Stimulated activated CD8-positive, alpha-beta memory T cell treated with anti-CD3 and anti-CD28 coated beads, Interleukin-12 subunit alpha, Interleukin-12 subunit beta, amount 100 ng/mL, for 24 hours (primary cell): Measurements from ENCODE around the gene RABEPK.
A peak's percentile ranks its signal among the peaks of the same experiment; 100 is the strongest.
"Not testable (repeated sequence)": the region's sequence is repeated elsewhere in the genome, so short reads cannot be mapped to it uniquely, and the experiment has no call there.

Source experiments
- DNase-seq: peaks from one replicate; pipeline ENCODE4 v3.0.0-alpha.2; 2020; ENCODE audit errors: extremely low read depth

RABEPK gene

DNA sequence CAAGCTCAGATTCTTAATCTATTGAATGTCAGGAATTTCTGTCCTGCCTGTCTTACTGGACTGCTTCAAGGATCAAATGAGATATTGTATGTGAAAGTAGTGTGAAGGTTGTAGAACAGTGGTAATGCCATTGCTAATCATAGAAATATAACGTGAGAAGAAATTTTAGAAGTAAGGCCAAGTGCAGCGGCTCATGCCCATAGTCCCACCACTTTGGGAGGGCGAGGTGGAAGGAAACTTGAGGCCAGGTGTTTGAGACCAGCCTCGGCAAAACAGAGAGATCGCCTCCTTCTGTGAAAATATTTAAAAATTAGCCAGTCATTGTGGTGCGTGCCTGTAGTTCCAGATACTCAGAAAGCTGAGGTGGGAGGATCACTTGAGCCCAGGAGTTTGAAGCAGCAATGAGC lies 45.9 kb downstream of the RABEPK start:
- no peak for DNase-seq

DNA sequence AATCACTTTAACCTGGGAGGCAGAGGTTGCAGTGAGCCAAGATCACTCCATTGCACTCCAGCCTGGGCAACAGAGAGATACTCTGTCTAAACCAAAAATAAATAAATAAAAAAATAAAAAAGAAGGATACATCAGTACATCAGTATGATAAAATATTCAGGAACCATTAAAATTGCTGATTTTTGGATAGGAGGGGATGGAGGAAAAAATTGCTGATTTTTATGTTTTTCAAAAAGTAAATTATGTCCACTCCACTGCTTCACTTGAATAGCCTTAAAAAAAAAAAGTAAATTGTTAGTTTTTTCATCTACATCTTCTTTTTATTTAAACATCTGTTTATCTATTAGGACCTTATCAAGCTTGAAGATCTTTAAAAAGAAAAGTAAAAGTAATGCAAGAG lies 53.9 kb downstream of the RABEPK start:
- DNase-seq = no peak

DNA sequence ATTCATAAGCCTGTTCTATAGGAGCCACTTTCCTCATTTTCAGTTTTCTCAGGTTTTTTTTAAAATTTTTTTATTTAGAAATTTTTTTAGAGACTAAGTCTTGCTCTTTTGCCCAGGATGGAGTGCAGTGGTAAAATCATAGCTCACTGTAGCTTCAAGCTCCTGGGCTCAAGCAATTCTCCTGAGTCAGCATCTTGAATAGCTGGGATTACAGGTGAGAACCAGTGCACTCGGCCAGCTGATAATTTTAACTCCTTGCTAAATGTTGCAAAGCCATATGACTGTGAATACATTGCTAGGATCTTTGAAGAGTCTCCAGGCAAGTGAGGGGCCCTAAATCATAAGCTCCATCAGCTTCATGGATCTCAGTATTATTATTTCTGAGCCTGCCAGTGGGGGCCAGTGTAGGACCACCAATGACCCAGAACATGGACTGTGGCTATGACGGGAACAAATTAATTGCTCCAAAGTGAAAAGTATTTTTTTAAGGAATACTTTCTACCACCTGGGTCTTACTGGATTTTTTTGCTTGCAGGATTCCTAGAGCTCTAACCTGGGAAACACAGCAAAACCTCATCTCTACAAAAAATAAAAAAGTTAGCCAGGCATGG lies 55.5 kb downstream of the RABEPK start:
- no peak for DNase-seq

DNA sequence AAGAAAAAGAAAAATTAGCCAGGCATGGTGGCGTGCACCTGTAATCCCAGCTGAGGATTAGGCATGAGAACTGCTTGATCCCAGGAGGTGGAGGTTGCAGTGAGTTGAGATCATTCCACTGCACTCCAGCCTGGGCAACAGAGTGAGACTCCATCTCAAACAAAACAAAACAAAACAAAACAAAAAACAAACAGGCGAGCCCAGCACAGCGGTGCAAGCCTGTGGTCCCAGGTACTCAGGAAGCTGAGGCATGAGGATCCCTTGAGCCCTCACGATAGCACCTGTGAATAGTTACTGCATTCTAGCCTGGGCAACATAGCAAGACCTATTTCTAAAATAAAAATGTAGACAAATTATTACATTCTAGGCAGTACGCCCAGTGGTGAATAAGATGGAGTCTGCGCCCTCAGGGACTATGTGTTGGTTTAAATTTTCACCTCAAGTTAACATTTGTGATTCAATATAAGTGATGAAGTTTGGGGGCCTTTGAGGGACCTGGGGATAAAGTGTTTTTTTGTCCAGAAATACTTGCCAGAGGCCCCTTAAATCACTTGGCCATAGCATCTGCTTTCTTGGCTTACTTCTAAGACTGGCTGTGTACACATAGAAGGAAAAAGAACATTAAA lies 57.9 kb downstream of the RABEPK start:
- no peak for DNase-seq

DNA sequence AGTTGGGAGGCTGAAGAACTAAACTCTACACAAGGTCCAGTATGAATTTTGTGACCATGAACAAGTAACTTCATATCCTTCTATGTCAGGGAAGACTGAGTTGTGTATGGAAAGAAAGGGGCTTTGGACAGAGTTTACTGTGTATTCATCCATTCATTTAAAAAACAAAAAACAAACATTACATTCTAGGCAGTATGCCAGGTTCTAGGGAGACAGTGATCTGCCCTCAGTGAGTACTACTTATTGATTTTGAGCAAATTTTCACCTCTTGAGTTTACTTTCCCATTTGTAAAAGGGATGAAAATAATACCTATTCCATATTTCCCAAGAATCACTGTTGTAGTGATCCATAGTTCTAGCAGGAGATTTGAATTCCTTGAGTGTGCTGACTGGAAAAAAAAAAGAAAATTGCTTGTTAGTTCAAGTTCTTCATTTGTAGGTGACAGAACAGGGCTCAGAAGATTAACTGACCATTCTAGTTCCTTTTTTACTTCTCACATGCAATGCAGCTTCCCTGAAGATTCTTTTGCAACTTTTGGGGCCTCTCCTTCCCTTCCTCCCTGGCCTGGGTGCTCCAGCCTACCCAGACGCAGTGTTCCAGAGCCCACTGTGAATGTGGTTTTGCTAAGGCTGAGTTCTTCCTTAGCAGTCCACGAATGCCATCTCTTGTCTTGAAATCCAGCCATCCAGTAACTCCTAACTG lies 58.6 kb downstream of the RABEPK start:
- no peak for DNase-seq

DNA sequence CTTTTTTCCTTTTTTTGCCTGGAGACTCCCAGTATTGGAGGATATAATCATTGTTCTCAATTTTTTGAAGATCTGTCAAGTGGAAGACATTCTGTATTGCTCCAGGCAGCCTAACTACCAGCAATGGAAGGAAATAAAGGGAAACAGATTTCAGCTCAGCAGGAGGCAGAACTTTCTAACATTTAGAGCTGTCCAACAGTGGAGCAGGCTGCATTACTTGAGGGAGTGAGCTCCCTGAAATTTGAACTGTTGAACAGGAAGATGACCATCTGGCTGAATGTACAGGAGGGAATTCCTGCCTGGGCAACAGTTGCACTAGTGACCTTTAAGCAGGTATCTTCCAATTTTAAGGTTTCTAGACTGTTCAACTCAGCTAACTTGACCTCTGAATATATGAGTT lies 60.2 kb downstream of the RABEPK start:
- no peak for DNase-seq

DNA sequence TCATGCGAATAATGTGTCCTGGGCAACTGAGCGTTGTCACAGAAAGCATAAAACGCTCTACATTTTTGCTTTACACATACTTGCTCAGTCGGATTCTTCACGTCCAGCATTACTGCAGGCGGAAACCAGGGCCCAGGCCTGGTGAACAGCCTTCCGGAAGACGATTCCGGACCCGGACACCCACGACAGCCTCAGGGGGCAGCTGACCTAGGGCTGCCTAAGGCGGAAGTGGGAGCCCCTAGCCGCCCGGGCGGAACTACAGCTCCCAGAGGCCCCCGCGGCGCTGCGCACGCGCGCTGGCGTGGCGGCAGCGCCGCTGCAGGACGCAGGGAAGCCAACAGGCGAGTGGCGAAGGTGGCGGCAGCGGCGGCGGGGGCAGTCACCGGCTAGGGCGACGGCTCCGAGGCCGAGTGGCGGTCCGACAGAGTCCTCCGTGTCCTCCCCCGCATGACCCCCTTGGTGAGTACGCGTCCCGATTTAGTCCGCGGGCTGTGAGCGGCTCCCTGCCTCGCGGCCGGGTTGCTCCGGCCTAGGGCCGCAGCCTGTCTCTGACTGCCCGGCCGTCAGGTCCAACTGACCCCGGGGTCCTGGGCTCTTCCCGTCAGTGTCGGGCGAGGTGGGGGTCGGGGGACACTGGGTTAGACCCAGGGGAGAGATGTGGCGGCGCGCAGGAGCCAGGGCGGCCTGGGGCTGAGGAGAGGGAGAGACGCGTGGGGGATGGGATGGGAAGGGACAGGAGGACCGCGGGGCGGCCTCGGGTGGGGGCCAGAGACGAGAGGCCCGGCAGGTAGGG lies 61.4 kb downstream of the RABEPK start, which contains the start of gene GAPVD1:
GAPVD1 (plus strand) TSS at position 326 of the 793 bp plus-strand sequence. CDS start 37,096 bp downstream, outside the sequence.
- DNase-seq = peak; percentile 72

DNA sequence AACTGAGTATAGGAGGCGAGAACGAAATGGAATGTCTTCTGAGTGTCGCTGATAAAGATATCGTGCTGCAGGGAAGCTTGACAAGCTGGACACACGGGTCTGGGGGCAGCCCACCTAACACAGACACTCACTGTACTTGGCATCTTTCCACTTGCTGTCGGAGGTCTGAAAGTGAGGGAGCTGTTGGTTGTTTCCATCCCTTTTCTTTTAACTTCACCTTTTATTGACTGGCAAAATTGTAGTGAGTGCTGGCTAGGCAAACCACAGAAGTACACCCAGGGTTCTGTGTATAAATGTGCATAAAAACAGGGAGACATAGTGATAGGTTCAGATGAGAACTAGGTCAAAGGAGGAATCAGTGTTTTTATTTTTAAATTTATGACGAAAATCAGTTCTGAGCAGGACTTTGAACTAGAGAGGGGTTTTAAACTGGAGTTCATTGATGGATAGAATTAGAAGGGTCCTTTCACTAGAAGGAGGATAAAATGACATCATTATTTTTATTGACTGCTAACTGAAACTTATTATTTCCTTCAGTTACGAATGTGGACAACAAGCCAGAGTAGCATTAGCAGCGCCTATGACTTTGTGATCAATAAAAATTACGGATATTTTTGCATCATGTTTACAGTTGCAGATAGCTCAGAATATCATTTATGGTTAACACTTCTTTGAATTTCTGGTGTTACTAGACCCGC lies 62.1 kb downstream of the RABEPK start:
- no peak for DNase-seq

DNA sequence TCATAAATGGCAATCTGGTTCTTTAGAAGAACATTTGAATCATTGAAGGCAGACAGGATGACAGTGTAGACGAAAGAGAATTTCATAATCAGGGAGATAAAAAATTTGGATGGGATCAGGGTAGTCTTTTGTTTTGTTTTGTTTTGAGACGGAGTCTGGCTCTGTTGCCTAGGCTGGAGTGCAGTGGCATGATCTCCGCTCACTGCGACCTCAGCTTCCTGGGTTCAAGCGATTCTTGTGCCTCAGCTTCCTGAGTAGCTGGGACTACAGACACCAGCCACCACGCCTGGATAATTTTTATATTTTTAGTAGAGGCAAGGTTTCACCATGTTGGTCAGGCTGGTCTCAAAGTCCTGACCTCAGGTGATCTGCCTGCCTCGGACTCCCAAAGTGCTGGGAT lies 63.7 kb downstream of the RABEPK start:
- DNase-seq = not testable (repeated sequence)

DNA sequence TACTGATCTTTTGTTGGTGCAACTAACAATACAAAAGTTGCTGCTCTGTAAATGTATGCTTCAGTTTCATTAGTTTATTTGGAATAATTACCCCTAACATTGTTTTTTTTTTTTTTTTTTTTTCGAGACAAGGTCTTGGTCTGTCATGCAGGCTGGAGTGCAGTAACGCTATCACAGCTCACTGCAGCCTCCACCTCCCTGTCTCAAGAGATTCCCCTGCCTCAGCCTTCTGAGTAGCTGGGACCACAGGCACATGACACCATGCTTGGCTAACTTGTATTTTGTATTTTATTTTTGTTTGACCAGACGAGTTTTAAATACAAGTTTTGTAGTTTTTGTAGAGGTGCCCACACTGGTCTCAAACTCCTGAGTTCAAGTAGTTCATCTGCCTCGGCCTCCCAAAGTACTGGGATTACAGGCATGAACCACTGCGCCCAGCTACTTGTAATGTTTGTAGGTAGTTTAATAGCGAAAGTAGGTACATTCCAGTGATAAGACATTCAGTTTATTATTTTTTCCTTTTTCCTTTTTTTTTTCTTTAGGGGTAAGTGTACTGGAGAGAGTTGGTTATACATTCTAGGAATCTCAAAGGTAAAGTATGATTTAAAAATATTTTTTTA lies 68.2 kb downstream of the RABEPK start:
- no peak for DNase-seq

DNA sequence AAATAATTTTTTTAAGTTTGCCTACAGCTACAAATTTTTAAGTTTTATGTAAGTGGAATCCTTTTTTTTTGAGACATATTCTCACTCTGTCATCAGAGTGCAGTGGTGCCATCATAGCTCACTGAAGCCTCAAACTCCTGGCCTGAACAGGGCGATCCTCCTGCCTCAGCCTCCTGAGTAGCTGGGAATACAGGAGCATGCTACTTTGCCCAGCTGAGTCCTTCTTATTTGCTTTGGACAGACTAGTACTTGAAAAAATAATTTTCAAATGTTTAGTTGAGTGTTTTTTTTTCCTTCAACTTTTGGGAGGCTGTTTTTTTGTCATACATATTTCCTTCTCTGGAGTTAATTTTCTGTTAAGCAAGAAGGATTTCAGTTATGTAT lies 68.7 kb downstream of the RABEPK start:
- DNase-seq = no peak

DNA sequence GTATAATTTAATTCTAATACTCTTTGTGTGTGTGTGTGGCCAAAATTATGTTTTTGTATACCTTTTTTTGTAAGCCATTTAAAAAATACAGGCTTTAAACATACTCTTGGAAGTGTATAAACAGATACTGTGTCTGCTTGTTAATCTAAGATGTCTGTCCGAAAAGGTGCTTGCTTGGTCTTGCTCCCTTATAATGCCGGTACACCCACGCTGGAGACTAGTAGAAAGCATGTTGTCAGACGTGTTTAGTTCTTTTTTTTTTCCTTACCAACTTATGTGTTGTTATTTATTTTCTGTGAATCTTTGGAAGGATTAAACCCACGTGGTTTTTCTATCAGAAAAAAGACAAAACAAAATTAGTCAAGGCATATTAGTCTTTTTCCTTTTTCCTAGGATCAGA lies 70.7 kb downstream of the RABEPK start:
- DNase-seq = no peak

DNA sequence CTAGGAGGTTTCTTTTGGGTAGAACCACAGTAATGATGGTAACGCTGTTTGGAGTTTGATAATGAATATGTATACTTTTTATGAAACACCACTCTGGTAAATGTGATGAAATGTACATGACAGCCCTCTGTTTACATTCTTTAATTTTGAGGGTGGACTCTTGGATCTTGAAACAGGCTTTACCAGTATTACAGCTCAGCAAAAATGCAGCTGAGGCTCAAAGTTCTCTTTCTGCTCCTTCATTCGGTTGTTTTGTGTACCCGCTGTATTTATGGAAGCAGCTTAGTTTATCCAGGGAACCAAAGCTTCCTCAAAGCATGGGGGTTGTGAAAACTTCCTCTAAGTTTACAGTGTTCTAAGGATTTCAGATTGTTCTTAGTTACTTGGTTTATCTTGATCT lies 72.4 kb downstream of the RABEPK start:
- DNase-seq = no peak

DNA sequence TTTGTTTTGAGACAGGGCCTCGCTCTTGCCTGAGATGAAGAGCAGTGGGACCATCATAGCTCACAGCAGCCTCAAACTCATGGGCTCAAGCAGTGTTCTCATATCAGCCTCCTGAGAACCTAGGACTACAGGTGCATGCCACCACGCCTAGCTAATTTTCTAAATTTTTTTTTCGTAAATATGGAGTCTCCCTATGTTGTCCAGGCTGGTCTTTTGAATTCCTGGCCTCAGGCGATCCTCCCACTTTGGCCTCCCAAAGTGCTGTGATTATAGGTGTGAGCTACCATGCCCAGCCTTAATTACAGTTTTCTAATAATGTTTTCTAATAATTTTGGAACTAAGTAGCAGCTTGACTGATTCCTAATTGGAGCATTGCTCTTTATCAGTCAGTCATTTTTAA lies 76.4 kb downstream of the RABEPK start:
- no peak for DNase-seq

DNA sequence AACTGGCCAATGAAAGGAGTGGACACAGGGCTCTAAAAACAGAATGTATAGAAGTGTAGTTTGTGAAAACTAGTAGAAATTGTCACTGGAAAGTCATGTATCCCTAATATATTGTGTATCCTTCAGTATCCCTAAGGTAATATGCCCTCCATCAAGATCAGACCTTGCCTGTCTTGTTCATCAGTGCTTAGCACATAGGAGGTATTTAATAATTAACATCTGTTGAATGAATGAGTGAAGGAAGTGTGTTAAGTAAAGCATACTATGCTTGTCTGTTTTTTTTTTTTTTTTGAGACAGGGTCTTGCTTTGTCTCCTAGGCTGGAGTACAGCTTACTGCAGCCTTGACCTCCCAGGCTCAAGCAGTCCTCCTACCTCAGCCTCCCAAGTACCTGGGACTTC lies 77.1 kb downstream of the RABEPK start:
- DNase-seq = no peak

DNA sequence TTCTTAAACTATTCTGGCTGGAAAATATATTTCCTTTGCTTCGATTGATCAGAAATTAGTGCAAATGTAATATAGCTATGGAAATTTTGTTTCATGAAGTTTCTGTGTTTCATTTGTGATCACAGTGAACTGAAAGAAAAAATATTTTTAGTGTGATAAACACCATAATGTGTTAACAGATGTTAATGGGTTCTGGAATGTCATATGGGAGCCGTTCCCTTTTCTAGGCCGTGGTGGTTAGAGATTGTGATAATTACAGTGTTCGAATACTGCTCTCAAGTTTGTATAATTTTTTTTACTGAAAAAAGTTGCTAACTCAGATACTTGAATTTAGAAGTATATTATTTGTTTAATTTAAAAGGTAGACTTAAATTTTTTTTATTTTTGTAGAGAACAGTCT lies 80.6 kb downstream of the RABEPK start:
- no peak for DNase-seq
